ENCODE measurements around the gene ZNF75A.

Gene ZNF75A

DNA sequence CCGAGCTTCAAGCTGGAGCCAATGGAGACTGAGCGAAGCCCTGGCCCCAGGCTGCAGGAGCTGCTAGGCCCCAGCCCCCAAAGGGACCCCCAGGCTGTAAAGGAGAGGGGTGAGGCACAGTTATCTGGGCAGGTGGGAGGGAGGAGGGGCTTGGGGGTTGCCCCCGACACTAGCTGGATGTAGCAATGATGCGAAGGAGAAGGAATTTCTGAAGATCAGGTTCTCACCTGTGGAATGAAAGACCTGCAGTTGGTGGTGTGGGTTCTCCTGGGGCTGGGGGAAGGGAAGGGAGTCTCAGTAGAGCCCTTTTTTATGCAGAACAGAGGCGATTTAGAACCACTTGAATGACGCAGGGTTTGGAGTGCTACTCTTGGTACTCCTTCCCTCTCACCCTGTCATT lies 20.2 kb upstream of the ZNF75A start:
- DNase-seq (ENCODE audit: low read depth, low spot score), result no peak

DNA sequence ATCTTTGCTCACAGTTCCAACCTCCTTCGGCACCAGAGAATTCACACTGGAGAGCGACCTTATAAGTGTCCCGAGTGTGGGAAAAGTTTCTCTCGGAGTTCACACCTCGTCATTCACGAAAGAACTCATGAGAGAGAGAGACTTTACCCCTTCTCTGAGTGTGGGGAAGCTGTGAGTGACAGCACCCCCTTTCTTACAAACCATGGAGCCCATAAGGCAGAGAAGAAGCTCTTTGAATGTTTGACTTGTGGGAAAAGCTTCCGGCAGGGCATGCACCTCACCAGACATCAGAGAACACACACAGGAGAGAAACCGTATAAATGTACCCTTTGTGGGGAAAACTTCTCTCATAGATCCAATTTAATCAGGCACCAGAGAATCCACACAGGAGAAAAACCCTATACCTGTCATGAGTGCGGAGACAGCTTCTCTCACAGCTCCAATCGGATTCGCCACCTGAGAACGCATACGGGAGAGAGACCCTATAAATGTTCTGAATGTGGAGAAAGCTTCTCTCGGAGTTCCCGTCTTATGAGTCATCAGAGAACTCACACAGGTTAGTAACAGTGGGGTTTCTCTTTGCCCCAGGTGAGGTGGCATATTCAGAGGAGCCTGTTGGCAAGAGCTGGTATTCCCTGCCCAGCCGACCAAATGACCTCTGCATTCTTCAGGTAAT lies 15.2 kb upstream of the ZNF75A start:
- no peak for DNase-seq (ENCODE audit: low read depth, low spot score)

DNA sequence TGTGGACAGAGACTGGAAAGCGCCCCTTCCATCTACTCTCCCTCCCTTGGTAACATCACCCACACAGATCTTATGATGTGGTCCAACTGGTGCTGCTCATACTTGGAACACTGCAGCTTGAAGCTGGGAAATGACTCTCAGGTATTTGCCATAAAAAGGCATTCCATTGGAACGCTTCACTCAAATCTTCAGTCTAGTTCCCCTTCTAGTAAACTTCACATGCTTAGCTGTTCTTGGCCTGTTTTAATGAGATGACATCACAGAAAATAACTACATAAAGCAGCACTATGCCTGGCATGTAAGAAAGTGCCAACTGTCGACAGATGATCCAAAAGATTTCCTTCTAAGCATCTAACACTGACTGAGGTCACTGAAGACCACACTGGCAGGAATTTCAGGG lies 12.7 kb upstream of the ZNF75A start:
- no peak for DNase-seq (ENCODE audit: low read depth, low spot score)

DNA sequence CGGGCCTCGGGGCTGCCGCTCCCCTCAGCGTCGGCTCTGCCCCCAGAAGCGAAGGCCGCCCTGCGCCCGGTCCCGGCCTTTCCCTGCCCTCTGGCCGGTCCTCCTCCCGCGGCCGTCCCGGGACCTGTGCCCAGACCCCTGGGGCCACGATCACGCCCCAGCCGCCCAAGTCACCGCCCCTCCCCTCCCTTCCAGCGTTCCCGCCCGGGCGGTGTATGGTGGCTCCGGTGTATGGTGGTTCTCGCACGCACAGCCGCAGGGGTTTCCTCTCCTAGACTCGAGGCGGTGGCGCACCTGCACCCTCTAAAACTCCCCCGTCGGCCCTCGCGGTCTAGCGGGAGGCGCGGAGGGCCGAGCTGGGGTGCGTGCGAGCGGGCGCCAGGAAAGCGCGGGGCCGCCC lies 10.1 kb upstream of the ZNF75A start:
- no peak for DNase-seq (ENCODE audit: low read depth, low spot score)

DNA sequence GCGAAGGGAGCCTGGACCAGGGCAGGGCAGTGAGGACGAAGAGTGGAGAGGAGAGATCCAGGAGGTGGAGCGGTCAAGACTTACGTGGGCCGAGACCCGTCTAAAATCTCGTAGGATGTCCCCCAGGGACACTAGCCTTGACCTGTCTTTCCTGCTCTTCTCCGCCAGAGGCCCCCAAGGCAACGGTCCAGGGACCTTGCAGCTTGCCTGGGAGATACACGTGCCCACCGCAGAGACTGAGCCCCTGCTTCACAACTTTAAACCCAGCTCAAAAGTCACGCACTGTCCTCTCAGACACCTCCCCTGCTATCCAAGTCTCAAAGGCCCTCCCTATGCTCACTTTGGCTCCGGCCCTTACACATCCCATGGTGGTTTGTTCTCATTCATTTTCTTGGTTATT lies 9.5 kb upstream of the ZNF75A start:
- no peak for DNase-seq (ENCODE audit: low read depth, low spot score)

DNA sequence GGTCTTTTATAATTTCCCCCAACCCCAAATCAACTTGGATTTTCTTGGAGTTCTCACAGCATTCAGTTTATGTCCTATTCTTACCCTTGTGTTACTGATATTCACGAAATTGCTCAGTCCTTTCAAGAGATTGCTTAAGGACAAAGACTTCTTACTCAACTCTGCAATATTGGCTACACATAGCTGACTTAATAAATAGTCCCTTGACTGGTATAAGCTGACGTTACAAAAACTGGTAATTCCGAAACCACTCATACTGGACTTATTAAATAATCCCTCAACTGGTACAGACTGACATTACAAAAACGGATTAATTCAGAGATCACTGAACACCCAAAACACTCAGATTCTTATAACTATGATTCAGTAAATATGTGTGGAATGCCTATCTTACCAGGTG lies 927 bp upstream of the ZNF75A start:
- no peak for DNase-seq (ENCODE audit: low read depth, low spot score)

DNA sequence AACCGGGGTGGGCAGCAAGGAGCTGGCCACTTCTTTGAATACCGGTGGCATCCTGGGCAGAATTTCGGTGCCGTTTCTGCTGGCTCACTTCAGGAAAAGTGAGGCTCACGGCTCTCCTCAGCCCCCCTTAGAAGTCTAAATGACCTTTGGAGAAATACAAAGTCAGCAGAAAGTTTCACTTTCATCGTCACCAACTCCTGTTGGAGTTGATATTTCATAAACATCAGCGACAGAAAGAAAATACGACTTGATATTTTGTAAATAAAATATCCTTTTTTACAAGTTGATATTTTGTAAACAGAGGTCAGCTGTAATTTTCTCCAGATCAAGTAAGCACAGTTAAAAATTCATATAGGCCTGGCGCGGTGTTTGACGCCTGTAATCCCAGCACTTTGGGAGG lies 781 bp downstream of the ZNF75A start:
- no peak for DNase-seq (ENCODE audit: low read depth, low spot score)

DNA sequence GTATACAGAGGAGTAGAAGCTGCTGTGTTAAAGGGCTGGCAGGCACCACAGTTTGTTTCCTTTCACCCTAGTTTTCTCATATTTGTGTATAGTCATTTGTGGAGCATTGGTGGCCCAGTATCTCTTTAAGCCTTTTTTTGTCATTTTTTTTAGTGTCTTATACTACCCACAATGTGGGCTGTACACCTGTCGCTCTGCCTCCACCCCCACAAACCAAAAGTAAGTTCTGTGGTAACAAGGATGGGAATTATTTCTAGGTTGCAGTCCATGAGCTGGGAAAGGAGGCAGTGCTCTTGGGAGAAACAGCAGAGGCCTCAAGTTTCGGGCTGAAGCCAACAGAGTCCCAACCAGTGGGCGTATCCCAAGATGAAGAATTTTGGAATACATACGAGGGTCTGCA lies 6.2 kb downstream of the ZNF75A start:
- DNase-seq (ENCODE audit: low read depth, low spot score), result no peak

DNA sequence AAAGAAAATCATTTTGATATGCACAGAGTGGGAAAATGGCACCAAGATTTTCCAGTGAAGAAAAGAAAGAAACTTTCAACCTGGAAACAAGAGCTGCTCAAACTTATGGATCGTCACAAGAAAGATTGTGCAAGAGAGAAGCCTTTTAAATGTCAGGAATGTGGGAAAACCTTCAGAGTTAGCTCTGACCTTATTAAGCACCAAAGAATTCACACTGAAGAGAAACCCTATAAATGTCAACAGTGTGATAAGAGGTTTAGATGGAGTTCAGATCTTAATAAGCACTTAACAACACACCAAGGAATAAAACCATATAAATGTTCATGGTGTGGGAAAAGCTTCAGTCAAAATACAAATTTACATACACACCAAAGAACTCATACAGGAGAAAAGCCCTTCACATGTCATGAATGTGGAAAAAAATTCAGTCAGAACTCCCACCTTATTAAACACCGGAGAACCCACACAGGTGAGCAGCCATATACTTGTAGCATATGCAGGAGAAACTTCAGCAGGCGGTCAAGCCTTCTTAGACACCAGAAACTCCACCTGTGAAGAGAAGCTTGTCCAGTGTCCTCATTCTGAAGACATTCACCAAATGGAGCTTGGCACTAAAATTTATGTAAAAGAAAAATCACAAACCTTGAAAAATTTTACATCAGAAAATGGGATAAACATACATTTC lies 12.2 kb downstream of the ZNF75A start:
- DNase-seq (ENCODE audit: low read depth, low spot score), result no peak

DNA sequence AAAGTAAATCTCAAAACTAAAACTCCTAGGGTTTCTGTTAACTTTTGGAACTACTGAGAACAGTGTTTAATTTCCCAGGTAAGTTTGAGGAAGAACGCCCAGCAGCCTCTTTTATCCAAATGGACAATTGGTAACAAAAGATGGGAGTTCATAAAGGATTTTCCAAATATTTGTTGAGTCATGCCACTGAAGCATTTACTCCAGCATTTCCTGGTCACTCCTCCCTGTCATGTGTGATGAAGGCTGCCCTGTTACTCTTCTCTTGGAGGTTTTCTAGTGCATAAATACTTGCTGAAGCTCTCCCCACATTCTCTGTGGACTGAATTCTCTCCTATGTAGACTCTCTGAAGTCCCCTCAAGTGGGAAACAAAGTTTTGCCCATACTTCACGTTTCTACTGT lies 16.5 kb downstream of the ZNF75A start:
- no peak for DNase-seq (ENCODE audit: low read depth, low spot score)

DNA sequence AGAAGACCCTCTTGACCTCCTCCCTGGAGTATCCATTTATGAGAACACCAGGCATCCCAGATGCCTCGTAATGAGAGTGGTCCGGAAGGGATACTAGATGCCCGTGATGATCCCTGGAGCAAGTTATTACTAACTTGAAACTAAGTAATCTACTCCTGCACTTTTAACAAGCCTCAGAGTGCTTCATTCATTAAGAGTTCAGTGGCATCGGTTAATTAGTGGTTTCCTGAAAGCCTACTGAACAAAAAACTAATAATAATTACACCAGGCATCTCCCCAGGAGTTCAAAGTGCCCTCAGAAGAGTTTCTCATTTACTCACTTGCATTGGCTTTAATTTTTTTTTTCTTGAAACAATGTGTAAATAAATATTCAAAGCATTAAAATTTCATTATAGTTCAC lies 22.2 kb downstream of the ZNF75A start:
- no peak for DNase-seq (ENCODE audit: low read depth, low spot score)

DNA sequence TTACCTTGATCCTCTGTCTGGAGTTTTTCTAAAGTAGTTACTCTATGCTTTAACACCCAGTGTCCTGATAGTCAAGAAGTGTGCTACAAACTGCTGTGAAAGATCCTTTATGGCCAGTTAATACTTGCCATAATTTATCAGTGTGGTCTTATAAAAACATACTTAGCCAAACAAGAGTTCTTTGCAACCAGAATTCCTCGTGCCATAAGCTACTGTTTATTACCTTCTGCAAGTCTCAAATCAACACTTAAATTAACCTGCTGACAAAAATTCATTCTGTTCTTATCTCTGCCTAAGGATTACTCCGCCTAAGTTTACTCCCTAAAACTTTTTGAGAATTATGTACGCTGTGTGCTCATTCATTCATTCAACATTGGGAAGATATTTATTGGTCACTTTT lies 22.8 kb downstream of the ZNF75A start:
- no peak for DNase-seq (ENCODE audit: low read depth, low spot score)

DNA sequence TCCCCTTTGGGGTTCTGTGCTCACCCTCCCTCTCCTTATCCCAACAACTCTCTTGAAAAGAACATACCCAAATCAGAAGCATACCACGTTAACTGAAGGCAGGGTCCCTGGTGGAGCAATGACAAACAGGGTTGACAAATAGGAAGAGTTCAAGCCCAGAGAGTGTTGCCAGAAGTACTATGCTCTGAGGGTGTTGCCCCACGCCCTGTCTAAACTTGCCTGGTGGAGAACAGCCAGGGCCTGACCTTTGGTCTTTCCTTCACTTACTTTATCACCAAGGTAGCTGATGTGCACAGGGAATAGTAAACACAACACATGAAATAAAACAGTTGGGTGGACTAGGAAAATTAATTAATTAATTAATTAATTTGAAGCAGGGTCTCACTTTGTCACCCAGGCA lies 23.3 kb downstream of the ZNF75A start:
- DNase-seq (ENCODE audit: low read depth, low spot score), result no peak

DNA sequence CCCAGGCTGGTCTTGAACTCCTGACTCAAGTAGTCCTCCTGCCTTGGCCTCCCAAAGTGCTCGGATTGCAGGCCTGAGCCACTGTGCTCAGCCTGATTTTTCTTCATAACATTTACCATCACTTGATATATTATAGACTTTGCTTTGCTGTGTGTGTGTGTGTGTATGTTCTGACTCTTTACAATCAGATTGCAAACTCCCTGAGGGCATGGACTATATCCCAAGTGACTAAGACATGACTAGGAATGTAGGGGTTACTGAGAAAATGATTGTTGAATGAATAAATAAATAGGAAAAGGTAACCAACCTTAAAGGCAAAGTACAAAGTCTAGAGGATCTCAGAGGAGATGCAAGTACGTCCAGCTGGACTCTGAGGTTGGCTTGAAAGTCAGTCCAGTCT lies 40.7 kb downstream of the ZNF75A start:
- DNase-seq (ENCODE audit: low read depth, low spot score), result no peak

DNA sequence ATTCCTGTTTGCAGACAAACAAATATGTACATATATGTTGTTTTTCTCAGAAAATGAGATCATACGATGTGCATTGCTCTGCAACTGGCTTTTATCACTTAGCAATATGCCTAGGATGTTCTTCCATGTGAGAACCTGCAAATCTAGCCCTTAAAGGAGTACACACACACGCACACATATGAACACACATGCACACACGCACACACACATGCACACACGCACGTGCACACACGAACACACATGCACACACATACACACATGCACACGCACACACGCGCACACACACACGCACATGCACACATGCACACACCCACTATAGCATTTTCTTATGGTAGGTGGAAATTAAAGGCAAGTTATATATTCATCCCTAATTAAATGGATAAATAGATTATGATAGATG lies 42.3 kb downstream of the ZNF75A start:
- DNase-seq (ENCODE audit: low read depth, low spot score), result no peak

DNA sequence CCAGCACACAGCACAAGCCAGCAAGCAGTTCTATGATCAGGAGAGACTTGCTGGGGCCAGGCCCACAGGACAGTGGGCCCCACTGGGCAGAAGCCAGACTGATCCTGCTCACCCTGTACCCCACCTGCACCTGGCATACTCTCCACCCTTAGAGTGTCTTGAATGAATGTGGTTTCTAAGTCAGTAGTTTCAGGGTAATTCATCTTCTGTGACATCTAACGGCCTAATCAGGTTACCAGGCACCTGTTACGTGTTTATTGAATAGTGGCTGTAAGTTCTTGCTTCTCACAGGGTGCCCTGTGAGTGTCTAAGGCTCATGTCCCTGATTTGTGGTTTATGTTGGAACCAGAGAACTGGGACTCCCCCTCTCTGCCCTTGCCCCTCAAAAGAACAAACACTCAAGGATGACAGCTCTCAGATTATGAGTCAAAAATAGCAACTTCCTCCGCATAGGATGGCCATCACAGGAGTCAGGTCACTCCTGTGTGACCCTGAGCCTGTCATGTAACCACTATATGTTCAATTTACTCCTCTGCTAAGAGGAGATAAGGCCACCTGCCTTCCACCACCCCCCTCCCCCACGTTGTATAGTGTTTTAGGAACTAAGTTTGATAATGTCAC lies 43.4 kb downstream of the ZNF75A start:
- no peak for DNase-seq (ENCODE audit: low read depth, low spot score)

DNA sequence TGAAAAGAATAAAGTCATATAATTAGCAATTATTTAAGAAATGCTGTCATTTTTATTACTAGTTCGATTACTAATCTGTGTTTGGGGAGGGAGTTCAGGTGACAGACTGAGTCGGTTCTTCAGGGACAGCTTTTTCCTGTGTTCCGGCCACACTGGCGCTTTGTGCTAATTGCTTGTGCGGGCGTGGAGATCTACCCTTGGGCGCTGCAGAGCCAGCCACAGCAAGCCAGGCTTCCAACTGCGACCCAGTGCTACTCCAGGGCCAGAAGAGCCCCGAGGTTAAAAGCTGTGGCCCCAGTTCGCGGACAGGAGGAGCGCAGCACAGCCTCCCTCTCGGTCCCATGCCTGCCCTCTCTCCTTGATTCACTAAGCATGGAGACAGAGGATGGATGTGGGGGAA lies 43.9 kb downstream of the ZNF75A start:
- DNase-seq (ENCODE audit: low read depth, low spot score), result no peak

DNA sequence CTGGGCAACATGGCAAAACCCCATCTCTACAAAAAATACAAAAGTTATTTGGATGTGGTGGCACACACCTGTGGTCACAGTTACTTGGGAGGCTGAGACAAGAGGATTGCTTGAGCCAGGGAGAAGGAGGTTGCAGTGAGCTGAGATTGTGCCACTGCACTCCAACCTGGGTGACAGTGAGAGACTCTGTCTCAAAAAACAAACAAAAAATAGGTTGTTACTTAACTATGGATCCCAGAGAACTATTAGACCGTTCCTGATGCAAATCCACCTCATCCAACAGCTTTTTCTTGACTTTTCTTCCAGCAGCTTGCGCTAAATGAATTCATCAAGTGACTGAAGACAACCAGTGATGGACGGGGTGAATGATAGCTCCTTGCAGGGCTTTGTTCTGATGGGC lies 50.3 kb downstream of the ZNF75A start, which contains the start of gene OR2C1:
Gene OR2C1 (plus strand): TSS at position 301 of the 400 bp plus-strand sequence. CDS start 52 bp downstream, at position 353.
- DNase-seq (ENCODE audit: low read depth, low spot score), result no peak

DNA sequence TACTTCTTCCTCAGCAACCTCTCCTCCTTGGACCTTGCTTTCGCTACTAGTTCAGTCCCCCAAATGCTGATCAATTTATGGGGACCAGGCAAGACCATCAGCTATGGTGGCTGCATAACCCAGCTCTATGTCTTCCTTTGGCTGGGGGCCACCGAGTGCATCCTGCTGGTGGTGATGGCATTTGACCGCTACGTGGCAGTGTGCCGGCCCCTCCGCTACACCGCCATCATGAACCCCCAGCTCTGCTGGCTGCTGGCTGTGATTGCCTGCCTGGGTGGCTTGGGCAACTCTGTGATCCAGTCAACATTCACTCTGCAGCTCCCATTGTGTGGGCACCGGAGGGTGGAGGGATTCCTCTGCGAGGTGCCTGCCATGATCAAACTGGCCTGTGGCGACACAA lies 50.8 kb downstream of the ZNF75A start:
- no peak for DNase-seq (ENCODE audit: low read depth, low spot score)

DNA sequence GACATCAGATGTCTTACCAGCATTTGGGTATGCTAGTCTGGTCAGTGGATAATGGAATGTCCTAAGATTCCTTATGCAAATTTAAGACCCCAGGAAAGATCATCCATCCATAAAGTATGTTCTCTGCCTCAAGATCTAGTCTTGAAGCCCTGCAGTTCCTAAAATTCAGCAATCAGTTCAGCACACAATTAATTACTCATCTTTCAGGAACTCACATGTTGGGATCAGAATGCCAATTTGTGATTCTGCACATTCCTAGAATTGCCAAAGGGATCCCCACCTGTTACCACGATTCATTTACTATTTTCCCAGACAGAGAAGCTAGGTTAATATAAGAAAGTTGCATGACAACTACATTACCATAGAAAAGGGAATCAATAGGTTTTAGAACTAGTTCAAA lies 53.6 kb downstream of the ZNF75A start:
- DNase-seq (ENCODE audit: low read depth, low spot score), result no peak

DNA sequence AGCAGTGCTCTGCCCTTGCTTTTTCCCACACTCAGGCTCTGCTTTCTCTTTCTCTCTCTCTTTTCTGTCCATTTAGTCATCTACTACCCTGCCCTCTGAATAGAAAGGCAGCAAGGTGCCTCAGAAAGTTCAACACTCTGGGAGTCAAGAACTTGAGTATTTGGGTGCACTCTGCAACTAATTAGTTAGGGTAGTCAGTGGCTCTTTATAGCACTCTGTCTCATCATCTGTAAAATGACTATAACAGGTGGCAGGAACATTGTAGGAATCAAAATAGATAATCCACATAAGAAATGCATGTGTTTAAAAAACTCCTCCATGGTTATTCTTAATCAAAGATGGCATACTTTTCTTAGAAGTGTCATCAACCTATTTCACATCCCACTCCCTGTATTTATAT lies 57.6 kb downstream of the ZNF75A start:
- no peak for DNase-seq (ENCODE audit: low read depth, low spot score)

DNA sequence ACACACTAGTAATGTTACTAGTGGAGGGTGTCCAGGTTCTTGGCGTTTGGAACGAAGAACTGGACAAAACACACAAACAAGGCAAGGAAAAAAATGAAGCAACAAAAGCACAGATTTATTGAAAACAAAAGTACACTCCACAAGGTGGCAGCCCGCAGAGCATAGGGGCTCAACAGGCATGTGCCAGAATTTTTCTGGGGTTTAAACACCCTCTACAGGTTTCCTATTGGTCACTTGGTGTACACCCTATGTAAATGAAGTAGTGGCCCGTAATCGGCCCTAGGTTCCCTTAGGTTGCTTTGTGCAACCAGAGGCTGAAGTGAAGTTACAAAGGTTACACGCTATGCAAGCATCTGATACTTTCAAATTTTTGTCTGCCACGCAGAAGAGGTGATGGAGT lies 58.5 kb downstream of the ZNF75A start:
- DNase-seq (ENCODE audit: low read depth, low spot score), result no peak

DNA sequence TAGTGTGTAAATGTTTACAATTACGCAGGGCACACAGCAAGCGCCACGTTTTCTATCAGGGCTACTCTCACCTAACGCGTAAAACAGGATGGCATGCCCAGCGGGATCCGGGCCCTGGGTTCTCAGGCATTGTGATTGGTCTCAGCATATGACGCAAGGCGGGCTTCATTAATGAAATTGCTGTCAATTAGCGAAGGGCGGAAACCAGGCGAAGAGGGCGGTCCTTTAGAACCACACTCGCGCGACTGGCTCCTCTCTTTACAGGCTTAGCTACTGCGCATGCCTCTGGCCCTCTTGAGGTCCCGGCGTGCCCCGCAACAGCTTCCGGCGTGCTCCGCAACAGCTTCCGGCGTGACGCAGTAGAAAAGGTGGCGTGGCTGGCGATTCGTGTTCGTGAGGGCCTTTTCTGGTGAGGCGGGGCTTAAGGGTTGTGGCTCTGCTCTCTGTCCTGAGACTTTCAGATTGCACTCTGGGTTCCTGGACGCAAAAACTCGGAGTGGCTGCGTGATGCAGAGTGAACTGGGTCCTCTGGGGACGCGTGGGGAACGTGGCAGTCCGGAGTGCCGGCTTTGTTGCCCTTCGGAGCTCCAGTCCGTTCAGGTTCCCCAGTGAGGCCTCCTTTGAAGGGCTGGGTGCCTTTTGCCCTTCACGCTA lies 59.6 kb downstream of the ZNF75A start:
- no peak for DNase-seq (ENCODE audit: low read depth, low spot score)

Measured in iPS DF 19.7 (cell line).